HepG2 (cell line): ENCODE measurements around the gene CELA2B. TPM values are rescaled to one million over a fixed set of nuclear protein-coding genes. Genes with fewer than 3 reads are reported as not detected.
"Not testable (repeated sequence)": the region's sequence is repeated elsewhere in the genome, so short reads cannot be mapped to it uniquely, and the experiment has no call there.

Experiments
- ATAC-seq: fragments of 200-7000 bp; cut with Tn5 transposase; 3 replicates; pipeline ENCODE4 v1.9.1; 2020; ENCODE audit warnings: mild to moderate bottlenecking, moderate library complexity
- BruUV-seq: library from RNA; stranded (reverse); fragments of 400-500 nt; replicated peaks from 2 replicates; lab custom pipeline; 2021; lab: Mats Ljungman, UMichigan
- CTCF ChIA-PET: fragments of 300-600 bp; formaldehyde crosslinking; extraction: SDS; loops from one replicate; lab custom pipeline; 2021; ENCODE audit warnings: low total read pairs, inconsistent platforms, low intra/inter-chr PET ratio; lab: Yijun Ruan, JAX
- POLR2A ChIA-PET: fragments of 350-600 bp; sonication (Branson Sonifier 250); formaldehyde crosslinking; loops from one replicate; lab custom pipeline; 2020; ENCODE audit warnings: antibody characterized with exemption, inconsistent platforms; lab: Yijun Ruan, JAX
- DNase-seq: peaks from one replicate; pipeline ENCODE4 v3.0.0-alpha.2; 2015; ENCODE audit warnings: low spot score
- FAIRE-seq: peaks from 3 replicates; lab custom pipeline; 2011; peaks lifted over from hg19 to GRCh38; lab: Jason Lieb, UNC
- H2AFZ ChIP-seq: one replicate; pipeline ENCODE4 v1.6.1; 2011; ENCODE audit warnings: low read length, inconsistent platforms
- H3K27ac ChIP-seq: fragments of 300-600 bp; 3 replicates; pipeline ENCODE4 v1.8.0; 2011; ENCODE audit warnings: mixed run types, mild to moderate bottlenecking, mixed read lengths, low read length, inconsistent platforms; ENCODE audit not compliant: insufficient read depth; ENCODE audit errors: extremely low read length
- H3K27me3 ChIP-seq, 2 experiments: fragments of 200-600 bp in 1 of 2; 2 replicates in 1 of 2; 3 replicates in 1 of 2; pipeline versions ENCODE4 v1.6.0 to v1.8.0; 2011; ENCODE audit warnings: low read length in 2 of 2, mild to moderate bottlenecking in 2 of 2, moderate library complexity in 2 of 2, inconsistent platforms in 1 of 2; ENCODE audit not compliant: insufficient read depth in 2 of 2, control insufficient read depth in 1 of 2
- H3K36me3 ChIP-seq, 2 experiments: fragments of 200-600 bp in 1 of 2; replicated peaks in 1 of 2; 2 replicates in 1 of 2; 3 replicates in 1 of 2; pipeline versions ENCODE4 v1.5.1 to v1.8.0; 2011; ENCODE audit warnings: low read length in 2 of 2, inconsistent platforms in 1 of 2; ENCODE audit not compliant: insufficient read depth in 2 of 2, control insufficient read depth in 1 of 2
- H3K4me1 ChIP-seq: 2 replicates; pipeline ENCODE4 v1.5.1; 2012; ENCODE audit warnings: low read length, inconsistent platforms; ENCODE audit not compliant: insufficient read depth
- H3K4me2 ChIP-seq: 2 replicates; pipeline ENCODE4 v1.6.0; 2011; ENCODE audit warnings: low read depth, low read length, inconsistent platforms
- H3K4me3 ChIP-seq, 3 experiments: fragments of 200-600 bp in 1 of 3; sonication (generic), shearing (Covaris generic) in 1 of 3; replicated peaks in 1 of 3; 2 replicates each; pipeline ENCODE4 v1.5.1; 2011 to 2016; ENCODE audit warnings: low read length in 3 of 3, inconsistent platforms in 2 of 3, low read depth in 2 of 3, mild to moderate bottlenecking in 2 of 3, control low read depth in 1 of 3, mixed read lengths in 1 of 3; ENCODE audit not compliant: insufficient read depth in 1 of 3
- H3K79me2 ChIP-seq: one replicate; pipeline ENCODE4 v1.6.1; 2011; ENCODE audit warnings: low read length, inconsistent platforms; ENCODE audit not compliant: insufficient read depth
- H3K9ac ChIP-seq: 2 replicates; pipeline ENCODE4 v1.6.0; 2011; ENCODE audit warnings: mild to moderate bottlenecking, low read depth, low read length, inconsistent platforms; ENCODE audit not compliant: insufficient read depth
- H3K9me3 ChIP-seq: 2 replicates; pipeline ENCODE4 v1.5.1; 2012; ENCODE audit warnings: mild to moderate bottlenecking, low read length
- H4K20me1 ChIP-seq: 2 replicates; pipeline ENCODE4 v1.6.0; 2011; ENCODE audit warnings: inconsistent platforms, mild to moderate bottlenecking, low read length, moderate library complexity; ENCODE audit not compliant: insufficient read depth
- MED13 ChIP-seq: sonication (generic); formaldehyde crosslinking; IDR thresholded peaks from 2 replicates; pipeline ENCODE4 v1.5.0; 2020; ENCODE audit warnings: missing genetic modification reagents
- MLLT10 ChIP-seq: sonication (generic); formaldehyde crosslinking; IDR thresholded peaks from 2 replicates; pipeline ENCODE4 v1.4.0; 2020; ENCODE audit warnings: missing genetic modification reagents
- NCOA2 ChIP-seq: sonication (generic); formaldehyde crosslinking; IDR thresholded peaks from 2 replicates; pipeline ENCODE4 v1.8.0; 2022; ENCODE audit warnings: inconsistent platforms
- POLR2AphosphoS2 ChIP-seq: IDR thresholded peaks from 2 replicates; pipeline ENCODE4 v1.6.1; 2011; ENCODE audit warnings: low read depth, low read length, improper control_type of control experiment
- RORA ChIP-seq: sonication (generic); formaldehyde crosslinking; IDR thresholded peaks from 2 replicates; pipeline ENCODE4 v1.5.0; 2020; ENCODE audit warnings: mild to moderate bottlenecking, missing genetic modification reagents, moderate library complexity
- ZNF567 ChIP-seq: sonication (generic); formaldehyde crosslinking; IDR thresholded peaks from 2 replicates; pipeline ENCODE4 v1.8.1; 2023; ENCODE audit warnings: mild to moderate bottlenecking, missing genetic modification reagents, borderline replicate concordance
- ZNF572 ChIP-seq: sonication (generic); formaldehyde crosslinking; IDR thresholded peaks from 2 replicates; pipeline ENCODE4 v1.5.1; 2020; ENCODE audit warnings: mild to moderate bottlenecking, missing genetic modification reagents
- ZNF597 ChIP-seq: sonication (generic); formaldehyde crosslinking; IDR thresholded peaks from 2 replicates; pipeline ENCODE4 v1.5.0; 2020; ENCODE audit warnings: missing genetic modification reagents
- ZSCAN30 ChIP-seq: sonication (generic); formaldehyde crosslinking; IDR thresholded peaks from 2 replicates; pipeline ENCODE4 v1.5.0; 2020; ENCODE audit warnings: mild to moderate bottlenecking, missing genetic modification reagents
- WGBS: methylation state at CpG from one replicate; pipeline ENCODE4 v1.1.6; 2017; ENCODE audit warnings: low lambda C conversion rate; 5-methylcytosine and 5-hydroxymethylcytosine counted together
- in situ Hi-C: cut with HindIII; loops from 2 replicates; pipeline ENCODE4 v1.10.0; 2017; ENCODE audit warnings: low pct_unique_long_range_greater_than_20kb; ENCODE audit not compliant: extremely low pct_ligation_motif_present
- intact Hi-C: fragments of 100-400 bp; cut with micrococcal nuclease; formaldehyde crosslinking; loops from one replicate; pipeline ENCODE4 v1.10.0; 2022; ENCODE audit not compliant: unreplicated experiment
- polyA plus RNA-seq, 8 experiments: library from polyadenylated mRNA; depleted of rRNA in 3 of 8; stranded (reverse) in 7 of 8; unstranded in 1 of 8; fragments of >200 nt; fragmentation: Illumina TruSeq in 4 of 8; extraction: Trizol in 4 of 8; gene quantifications; 2 replicates each; pipeline versions ENCODE4 v1.2.1 to v1.2.3, GENCODE V29; 2011 to 2016; ENCODE audit warnings: low read depth in 4 of 8, missing spikeins in 1 of 8, mixed read lengths in 1 of 8; ENCODE audit not compliant: insufficient read depth in 1 of 8
- total RNA-seq, 5 experiments: library from RNA; depleted of rRNA; stranded (reverse); fragments of >200 nt; fragmentation: Illumina TruSeq; extraction: Trizol; gene quantifications; 2 replicates each; pipeline ENCODE4 v1.2.3, GENCODE V29; 2016; ENCODE audit warnings: low read depth in 1 of 5

The CELA2B gene
- total and polyA plus RNA-seq, 2 of the 13 experiments (the other 11 are each of a cell fraction or from before 2014, with no cell fraction given), result not detected

GRCh38 chr1:15485636-15486035 lies 9.7 kb downstream of the CELA2B start (continued):
- TF ChIP-seq ZNF597 (no peak), MED13 (CRISPR knock-in tag) (no peak)

GRCh38 chr1:15486844-15487610 lies 11.1 kb downstream of the CELA2B start:
- H3K9me3 ChIP-seq, H3K4me3 ChIP-seq, H3K27ac ChIP-seq, in situ Hi-C loops, DNase-seq, CTCF ChIA-PET, H3K79me2 ChIP-seq, intact Hi-C loops, ATAC-seq, H3K36me3 ChIP-seq, FAIRE-seq, H4K20me1 ChIP-seq, H3K9ac ChIP-seq, H3K27me3 ChIP-seq, POLR2A ChIA-PET, H2AFZ ChIP-seq, H3K4me2 ChIP-seq, BruUV-seq, H3K4me1 ChIP-seq: not testable (repeated sequence)
- 96% methylated on average over 15 of the region's 17 CpGs for WGBS

GRCh38 chr1:15488371-15488770 lies 12.5 kb downstream of the CELA2B start:
- CTCF ChIA-PET, result no interaction called here
- DNase-seq, result no peak
- 88% methylated on average over 3 of the region's 3 CpGs for WGBS
- no peak for ATAC-seq
- no peak for TF ChIP-seq RORA
- no peak for TF ChIP-seq ZSCAN30 (CRISPR knock-in tag)
- TF ChIP-seq ZNF572, result no peak
- no peak for TF ChIP-seq ZNF567 (CRISPR knock-in tag)
- no peak for TF ChIP-seq NCOA2 (CRISPR knock-in tag)
- no peak for TF ChIP-seq POLR2AphosphoS2
- TF ChIP-seq MLLT10, result no peak
- peaks cover 3 to 6% of the 10 kb centered on the region in 2 experiments; a peak in 1 of 5 replicates for H3K36me3 ChIP-seq
- H3K4me3 ChIP-seq, result no peak overlapping the region
- no peaks in the 10 kb centered on the region for H4K20me1 ChIP-seq
- H3K27me3 ChIP-seq, result no peaks in the 10 kb centered on the region
- no TSS peak for BruUV-seq
- H3K4me1 ChIP-seq, result no peaks in the 10 kb centered on the region
- intact Hi-C loops, result no loop called here
- no peak overlapping the region for H3K4me2 ChIP-seq
- no peak overlapping the region for H3K9ac ChIP-seq
- in situ Hi-C loops, result no loop called here
- H3K79me2 ChIP-seq, result no peaks in the 10 kb centered on the region
- FAIRE-seq, result no peak
- H2AFZ ChIP-seq, result no peak overlapping the region
- H3K9me3 ChIP-seq, result no peaks in the 10 kb centered on the region
- H3K27ac ChIP-seq, result no peak overlapping the region
- POLR2A ChIA-PET, result no interaction called here
